Type B pancreatic cell (in vitro differentiated cells): Measurements from ENCODE around the gene ITPR3. TPM values are rescaled to one million over a fixed set of nuclear protein-coding genes. Genes with fewer than 3 reads are reported as not detected.

Experiments used
- DNase-seq: peaks from one replicate; pipeline ENCODE4 v3.0.0; 2021; ENCODE audit warnings: mixed read lengths; ENCODE audit not compliant: unreplicated experiment; ENCODE audit errors: extremely low spot score
- H3K27ac Mint-ChIP-seq: 2 replicates; pipeline ENCODE4 v1.8.0; 2021; ENCODE audit warnings: mild to moderate bottlenecking, mixed read lengths
- H3K27me3 Mint-ChIP-seq: 2 replicates; pipeline ENCODE4 v1.8.0; 2021; ENCODE audit warnings: mixed read lengths
- H3K36me3 Mint-ChIP-seq: 2 replicates; pipeline ENCODE4 v1.8.0; 2021; ENCODE audit warnings: mixed read lengths
- H3K4me1 Mint-ChIP-seq: one replicate; pipeline ENCODE4 v1.8.0; 2021; ENCODE audit warnings: mixed read lengths; ENCODE audit not compliant: unreplicated experiment
- H3K4me3 Mint-ChIP-seq: 2 replicates; pipeline ENCODE4 v1.8.0; 2021; ENCODE audit warnings: mild to moderate bottlenecking, mixed read lengths
- H3K9me3 Mint-ChIP-seq: 2 replicates; pipeline ENCODE4 v1.8.0; 2021; ENCODE audit warnings: mixed read lengths
- total RNA-seq: library from RNA; stranded (reverse); gene quantifications from 2 replicates; pipeline ENCODE4 v1.2.1, GENCODE V29; 2021; ENCODE audit warnings: low replicate concordance
- TF ChIP-seq, protein P1 (sequence below): fragments of 200-600 bp; sonication (generic); conservative IDR thresholded peaks from 2 replicates; pipeline ENCODE4 v1.5.0; 2021; ENCODE audit warnings: antibody characterized with exemption, mild to moderate bottlenecking

ITPR3 gene
- total RNA-seq, 1 donor from 2014 or later, result 24.6 TPM

GRCh38 chr6:33688451-33689147, 67.5 kb downstream of the ITPR3 start:
- peaks cover 17% of the 10 kb centered on the region for H3K4me1 Mint-ChIP-seq
- H3K36me3 Mint-ChIP-seq, result peaks cover 17% of the 10 kb centered on the region
- H3K27me3 Mint-ChIP-seq, result no peaks in the 10 kb centered on the region
- no peak overlapping the region for H3K27ac Mint-ChIP-seq
- TF ChIP-seq, protein P1, sequence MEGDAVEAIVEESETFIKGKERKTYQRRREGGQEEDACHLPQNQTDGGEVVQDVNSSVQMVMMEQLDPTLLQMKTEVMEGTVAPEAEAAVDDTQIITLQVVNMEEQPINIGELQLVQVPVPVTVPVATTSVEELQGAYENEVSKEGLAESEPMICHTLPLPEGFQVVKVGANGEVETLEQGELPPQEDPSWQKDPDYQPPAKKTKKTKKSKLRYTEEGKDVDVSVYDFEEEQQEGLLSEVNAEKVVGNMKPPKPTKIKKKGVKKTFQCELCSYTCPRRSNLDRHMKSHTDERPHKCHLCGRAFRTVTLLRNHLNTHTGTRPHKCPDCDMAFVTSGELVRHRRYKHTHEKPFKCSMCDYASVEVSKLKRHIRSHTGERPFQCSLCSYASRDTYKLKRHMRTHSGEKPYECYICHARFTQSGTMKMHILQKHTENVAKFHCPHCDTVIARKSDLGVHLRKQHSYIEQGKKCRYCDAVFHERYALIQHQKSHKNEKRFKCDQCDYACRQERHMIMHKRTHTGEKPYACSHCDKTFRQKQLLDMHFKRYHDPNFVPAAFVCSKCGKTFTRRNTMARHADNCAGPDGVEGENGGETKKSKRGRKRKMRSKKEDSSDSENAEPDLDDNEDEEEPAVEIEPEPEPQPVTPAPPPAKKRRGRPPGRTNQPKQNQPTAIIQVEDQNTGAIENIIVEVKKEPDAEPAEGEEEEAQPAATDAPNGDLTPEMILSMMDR, result no peak
- no peak overlapping the region for H3K4me3 Mint-ChIP-seq
- DNase-seq, result no peak
- H3K9me3 Mint-ChIP-seq, result no peaks in the 10 kb centered on the region

GRCh38 chr6:33689148-33689494, 68.0 kb downstream of the ITPR3 start:
- H3K4me3 Mint-ChIP-seq, result no peak overlapping the region
- no peak for DNase-seq
- TF ChIP-seq, protein P1, result no peak
- peaks cover 17% of the 10 kb centered on the region for H3K36me3 Mint-ChIP-seq
- no peaks in the 10 kb centered on the region for H3K9me3 Mint-ChIP-seq
- no peaks in the 10 kb centered on the region for H3K27me3 Mint-ChIP-seq
- peaks cover 20% of the 10 kb centered on the region for H3K4me1 Mint-ChIP-seq
- H3K27ac Mint-ChIP-seq, result no peak overlapping the region

GRCh38 chr6:33689879-33690278, 68.8 kb downstream of the ITPR3 start:
- Mint-ChIP-seq H3K27me3 (no peaks in the 10 kb centered on the region), H3K36me3 (peaks cover 17% of the 10 kb centered on the region), H3K4me3 (no peak overlapping the region), H3K27ac (no peak overlapping the region), H3K4me1 (peaks cover 25% of the 10 kb centered on the region), H3K9me3 (no peaks in the 10 kb centered on the region)
- TF ChIP-seq, protein P1, result no peak
- DNase-seq, result no peak

DNA sequence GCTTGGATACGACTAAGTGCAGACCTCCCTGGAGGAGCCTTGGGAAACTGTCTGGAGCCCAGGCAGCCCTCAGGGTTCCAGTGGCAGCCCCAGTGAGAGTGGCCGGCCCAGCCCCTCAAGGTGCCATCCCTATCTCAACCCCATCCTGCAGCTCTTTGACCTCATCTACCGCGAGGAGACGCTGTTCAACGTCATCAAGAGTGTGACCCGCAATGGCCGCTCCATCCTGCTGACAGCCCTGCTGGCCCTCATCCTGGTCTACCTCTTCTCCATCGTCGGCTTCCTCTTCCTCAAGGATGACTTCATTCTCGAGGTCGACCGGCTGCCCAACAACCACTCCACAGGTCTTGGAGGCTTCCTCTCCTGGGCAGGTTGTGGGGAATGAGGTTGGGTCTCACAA, 69.6 kb downstream of the ITPR3 start:
- H3K4me1 Mint-ChIP-seq, result peaks cover 25% of the 10 kb centered on the region
- H3K27me3 Mint-ChIP-seq, result no peaks in the 10 kb centered on the region
- H3K36me3 Mint-ChIP-seq, result peaks cover 17% of the 10 kb centered on the region
- H3K4me3 Mint-ChIP-seq, result no peak overlapping the region
- TF ChIP-seq, protein P1, result no peak
- no peak overlapping the region for H3K27ac Mint-ChIP-seq
- DNase-seq, result no peak
- H3K9me3 Mint-ChIP-seq, result no peaks in the 10 kb centered on the region

DNA sequence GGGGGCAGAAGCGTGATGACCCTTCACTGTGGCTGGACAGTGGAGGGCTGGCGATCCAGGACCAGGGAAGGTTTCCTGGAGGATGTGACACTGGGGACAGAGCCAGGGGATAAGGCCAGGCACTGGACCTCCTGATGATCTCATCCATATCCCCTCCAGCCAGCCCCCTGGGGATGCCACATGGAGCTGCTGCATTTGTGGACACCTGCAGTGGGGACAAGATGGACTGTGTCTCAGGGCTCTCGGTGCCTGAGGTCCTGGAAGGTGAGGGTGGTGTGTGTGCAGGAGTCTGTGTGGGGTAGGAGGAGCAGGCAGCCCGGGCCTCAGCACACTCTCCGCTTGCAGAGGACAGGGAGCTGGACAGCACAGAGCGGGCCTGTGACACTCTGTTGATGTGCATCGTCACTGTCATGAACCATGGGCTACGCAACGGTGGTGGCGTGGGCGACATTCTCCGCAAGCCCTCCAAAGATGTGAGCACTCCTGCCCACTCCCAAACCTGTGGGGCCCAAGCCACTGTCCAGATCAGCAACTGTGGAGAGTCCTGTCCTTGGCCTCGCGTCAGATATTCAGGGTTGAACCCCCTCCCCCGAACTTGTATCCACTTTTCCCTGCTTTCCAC, 70.4 kb downstream of the ITPR3 start:
- no peak overlapping the region for H3K27ac Mint-ChIP-seq
- no peak for DNase-seq
- no peaks in the 10 kb centered on the region for H3K9me3 Mint-ChIP-seq
- no peak overlapping the region for H3K4me3 Mint-ChIP-seq
- no peaks in the 10 kb centered on the region for H3K27me3 Mint-ChIP-seq
- peaks cover 26% of the 10 kb centered on the region for H3K4me1 Mint-ChIP-seq
- TF ChIP-seq, protein P1, result no peak
- peaks cover 14% of the 10 kb centered on the region for H3K36me3 Mint-ChIP-seq
